A549 (cell line): Measurements from ENCODE around the gene FMO4.

ENCODE experiments used
- CTCF ChIP-seq: fragments of >200 bp; sonication (Bioruptor Twin); formaldehyde crosslinking; IDR thresholded peaks from 3 replicates; pipeline ENCODE4 v1.5.1; 2016
- HMGXB4 ChIP-seq: fragments of 250-450 bp; sonication (Bioruptor Pico); IDR thresholded peaks from 2 replicates; pipeline ENCODE4 v1.5.0; 2021; ENCODE audit warnings: mild to moderate bottlenecking, moderate library complexity, borderline replicate concordance
- MYC ChIP-seq: IDR thresholded peaks from 2 replicates; pipeline ENCODE4 v1.6.1; 2012; ENCODE audit warnings: mild to moderate bottlenecking, inconsistent platforms, low read length, improper control_type of control experiment, borderline replicate concordance
- POLR2AphosphoS2 ChIP-seq: conservative IDR thresholded peaks from 2 replicates; pipeline ENCODE4 v1.6.1; 2012; ENCODE audit warnings: low read length, improper control_type of control experiment, inconsistent platforms
- RNF2 ChIP-seq: fragments of 200-600 bp; sonication (generic); IDR thresholded peaks from 2 replicates; pipeline ENCODE4 v1.6.1; 2016; ENCODE audit warnings: low read depth, mild to moderate bottlenecking, antibody characterized with exemption, moderate library complexity, borderline replicate concordance
- USF2 ChIP-seq: fragments of 450-650 bp; IDR thresholded peaks from 2 replicates; pipeline ENCODE4 v1.6.1; 2014; ENCODE audit warnings: antibody characterized with exemption

- TF ChIP-seq POLR2AphosphoS2 (no peak), CTCF (no peak), USF2 (no peak), MYC (no peak), HMGXB4 (CRISPR knock-in tag) (no peak), RNF2 (no peak)
These were observed 43.2 kb upstream of the FMO4 start for GRCh38 chr1:171270806-171271205.
